ENCODE data around the gene PRICKLE2.

PRICKLE2 gene

DNA sequence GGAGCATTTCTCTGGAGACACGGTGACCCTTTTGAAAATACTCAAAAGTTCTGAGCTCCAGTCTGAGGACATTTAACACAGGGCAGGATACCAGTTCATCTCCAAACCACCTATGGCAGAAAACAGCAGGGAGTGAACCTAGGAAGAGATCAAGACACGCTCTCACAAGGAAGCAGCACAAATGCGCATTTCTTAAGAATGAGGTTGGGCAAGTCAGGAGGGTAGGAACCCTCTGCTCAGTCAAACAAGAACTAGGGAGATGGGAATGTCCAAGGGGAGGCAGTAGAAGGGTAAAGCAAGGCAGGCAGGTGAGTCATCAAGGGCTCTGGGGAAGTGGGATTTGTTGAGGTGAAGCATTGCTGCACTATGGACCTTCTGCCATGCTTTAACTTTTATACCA is 141.7 kb downstream of the PRICKLE2 start:
- ATAC-seq (replicated peaks; ENCODE audit: extremely low read depth, poor library complexity, severe bottlenecking) = no peak
- Mint-ChIP-seq H3K27ac (ENCODE audit: low read depth) (no peak overlapping the region), H3K4me3 (no peak overlapping the region), H3K36me3 (ENCODE audit: insufficient read depth) (no peaks in the 10 kb centered on the region), H3K4me1 (no peaks in the 10 kb centered on the region), H3K27me3 (peaks cover 36% of the 10 kb centered on the region), H3K9me3 (no peaks in the 10 kb centered on the region)
- no peak for DNase-seq (ENCODE audit: low spot score in 2 of 2)

DNA sequence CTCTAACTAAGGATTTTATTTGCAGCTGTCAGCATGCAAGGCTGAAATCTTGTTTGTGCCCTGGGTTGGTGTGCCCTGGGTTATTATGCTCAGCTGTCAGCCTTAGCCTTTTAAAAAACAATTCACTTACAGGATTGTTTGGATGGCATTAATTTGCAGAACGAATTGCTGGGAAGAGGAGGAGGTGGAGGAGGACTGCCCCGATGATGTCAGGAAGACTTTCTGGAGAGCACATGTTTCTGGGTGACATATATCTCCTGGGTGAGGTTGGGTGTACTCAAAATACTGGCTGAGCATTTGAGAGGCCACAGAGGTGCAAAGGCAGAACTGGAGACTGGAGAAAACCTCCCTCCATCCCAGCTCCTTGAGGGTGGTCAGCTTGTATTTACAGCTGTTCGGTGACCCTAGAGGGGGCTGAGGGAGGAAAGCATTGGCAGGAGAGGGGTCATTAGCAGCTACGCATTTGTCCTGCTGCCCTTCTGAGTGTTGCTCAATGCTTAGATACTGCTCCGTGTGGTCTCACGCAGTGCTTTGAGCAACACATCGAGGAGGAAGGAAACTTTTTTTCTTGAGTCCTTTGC is 142.2 kb downstream of the PRICKLE2 start:
- DNase-seq (ENCODE audit: low spot score in 2 of 2) (no peak), ATAC-seq (replicated peaks; ENCODE audit: extremely low read depth, poor library complexity, severe bottlenecking) (no peak)
- Mint-ChIP-seq H3K9me3 (no peaks in the 10 kb centered on the region), H3K4me1 (no peaks in the 10 kb centered on the region), H3K4me3 (no peak overlapping the region), H3K27me3 (peaks cover 38% of the 10 kb centered on the region), H3K36me3 (ENCODE audit: insufficient read depth) (no peaks in the 10 kb centered on the region), H3K27ac (ENCODE audit: low read depth) (no peak overlapping the region)

DNA sequence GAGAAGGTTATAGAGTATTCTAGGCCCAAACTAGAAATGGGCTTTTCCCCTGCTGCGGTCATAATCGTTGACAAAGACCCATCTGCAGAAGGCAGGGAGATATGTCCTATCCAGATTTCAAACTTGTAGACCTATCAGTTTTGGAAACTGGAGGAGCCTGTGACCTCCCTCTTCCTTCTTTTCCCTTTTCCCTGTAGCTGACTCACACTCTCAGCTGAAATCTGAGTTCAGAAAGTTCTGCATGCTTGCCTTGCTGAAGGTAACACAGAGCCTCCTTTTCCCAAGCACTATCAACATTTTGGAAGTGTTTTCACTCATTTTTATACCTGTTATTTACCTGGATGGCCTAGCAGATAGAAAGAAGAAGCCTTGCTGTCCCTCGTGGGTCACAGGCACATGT is 142.9 kb downstream of the PRICKLE2 start:
- DNase-seq (ENCODE audit: low spot score in 2 of 2) (no peak), ATAC-seq (replicated peaks; ENCODE audit: extremely low read depth, poor library complexity, severe bottlenecking) (no peak)
- Mint-ChIP-seq H3K9me3 (no peaks in the 10 kb centered on the region), H3K27me3 (peaks cover 40% of the 10 kb centered on the region), H3K4me1 (no peaks in the 10 kb centered on the region), H3K4me3 (no peak overlapping the region), H3K27ac (ENCODE audit: low read depth) (no peak overlapping the region), H3K36me3 (ENCODE audit: insufficient read depth) (no peaks in the 10 kb centered on the region)

DNA sequence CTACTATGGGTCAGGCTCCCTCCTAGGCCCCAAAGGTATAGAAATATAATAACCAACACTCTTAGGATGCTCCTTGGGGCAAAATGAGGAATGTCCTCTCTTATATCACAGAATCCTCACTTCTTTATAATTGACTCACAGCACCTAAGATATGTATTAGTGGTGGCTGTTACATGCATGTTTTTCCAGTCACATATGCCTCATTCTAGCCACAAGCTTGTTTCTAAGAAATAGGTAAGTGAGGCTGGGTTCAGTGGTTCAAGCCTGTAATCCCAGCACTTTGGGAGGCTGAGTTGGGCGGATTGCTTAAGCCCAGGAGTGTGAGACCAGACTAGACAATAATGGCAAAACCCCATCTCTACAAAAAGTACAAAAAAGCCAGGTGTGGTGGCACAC is 144.0 kb downstream of the PRICKLE2 start:
- Mint-ChIP-seq H3K27me3 (peaks cover 37% of the 10 kb centered on the region), H3K9me3 (no peaks in the 10 kb centered on the region), H3K36me3 (ENCODE audit: insufficient read depth) (no peaks in the 10 kb centered on the region), H3K27ac (ENCODE audit: low read depth) (no peak overlapping the region), H3K4me3 (no peak overlapping the region), H3K4me1 (no peaks in the 10 kb centered on the region)
- ATAC-seq (replicated peaks; ENCODE audit: extremely low read depth, poor library complexity, severe bottlenecking) (no peak), DNase-seq (ENCODE audit: low spot score in 2 of 2) (no peak)

DNA sequence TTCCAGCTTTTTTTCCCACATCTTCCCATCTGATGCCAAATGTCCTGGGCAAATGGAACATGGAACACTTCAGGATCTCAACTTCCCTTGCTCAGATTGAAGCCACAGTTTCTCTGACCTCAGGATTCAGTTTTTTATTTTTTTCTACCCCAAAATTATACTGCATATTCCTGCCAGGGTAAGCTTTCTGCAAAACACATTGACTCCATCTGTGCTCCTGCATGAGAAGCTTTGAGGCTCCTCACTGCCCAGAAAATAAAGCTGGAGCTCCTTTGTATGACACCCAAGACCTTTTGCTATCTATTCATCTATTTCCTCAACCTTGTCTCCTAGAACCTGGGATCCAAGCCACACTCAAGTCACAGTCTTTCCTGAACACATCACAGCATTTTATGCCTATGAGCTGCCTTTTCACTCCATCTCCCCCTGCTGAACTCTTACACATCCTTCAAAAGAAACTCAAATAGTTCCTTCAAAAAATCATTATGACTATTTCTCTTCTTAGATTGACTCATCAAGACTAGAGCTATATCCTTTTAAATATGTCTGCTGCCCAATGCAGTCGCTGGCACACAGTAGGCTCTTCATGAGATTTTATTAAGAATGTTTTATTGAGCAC is 144.5 kb downstream of the PRICKLE2 start:
- no peaks in the 10 kb centered on the region for H3K36me3 Mint-ChIP-seq (ENCODE audit: insufficient read depth)
- no peak overlapping the region for H3K4me3 Mint-ChIP-seq
- peaks cover 35% of the 10 kb centered on the region for H3K27me3 Mint-ChIP-seq
- no peak overlapping the region for H3K27ac Mint-ChIP-seq (ENCODE audit: low read depth)
- H3K4me1 Mint-ChIP-seq = no peaks in the 10 kb centered on the region
- DNase-seq (ENCODE audit: low spot score in 2 of 2) = no peak
- H3K9me3 Mint-ChIP-seq = no peaks in the 10 kb centered on the region
- ATAC-seq (replicated peaks; ENCODE audit: extremely low read depth, poor library complexity, severe bottlenecking) = no peak

DNA sequence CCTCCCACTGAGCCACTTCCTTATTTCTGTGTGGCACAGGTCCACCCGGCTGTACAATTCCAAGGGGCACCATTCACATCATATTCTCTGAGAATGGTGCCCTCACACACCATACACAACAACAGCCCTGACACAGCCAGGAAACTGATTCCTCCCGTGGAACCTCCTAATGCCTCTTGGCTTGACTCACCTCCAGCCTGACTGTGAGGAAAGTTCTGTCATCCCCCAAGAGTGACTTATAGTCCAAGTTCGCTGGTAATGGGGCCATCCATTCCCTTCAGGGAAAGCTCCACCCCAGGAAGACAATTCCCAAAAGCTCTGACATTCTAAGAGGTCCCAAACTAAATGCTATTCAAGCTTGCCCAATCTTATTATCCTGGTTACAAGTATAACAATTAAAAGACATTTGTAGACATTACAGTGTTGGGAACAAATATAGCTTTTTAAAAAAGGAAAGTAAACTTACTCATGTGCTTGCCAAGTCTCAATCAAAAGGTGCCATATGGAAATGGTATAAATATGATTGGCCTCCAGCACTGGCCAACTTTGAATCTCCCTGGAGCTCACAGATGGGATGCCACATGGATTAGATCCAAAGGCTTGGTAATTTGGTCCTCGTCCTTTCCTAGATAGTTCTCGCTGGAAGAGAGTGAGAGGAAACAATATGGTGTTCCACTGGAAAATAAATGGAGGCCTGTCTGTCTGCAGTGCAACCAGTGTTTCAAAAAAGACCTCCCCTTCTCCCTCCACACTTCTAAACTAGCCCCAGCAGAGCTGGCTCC is 145.7 kb downstream of the PRICKLE2 start:
- Mint-ChIP-seq H3K27me3 (peaks cover 44% of the 10 kb centered on the region), H3K36me3 (ENCODE audit: insufficient read depth) (no peaks in the 10 kb centered on the region), H3K9me3 (no peaks in the 10 kb centered on the region), H3K27ac (ENCODE audit: low read depth) (no peak overlapping the region), H3K4me3 (no peak overlapping the region), H3K4me1 (no peaks in the 10 kb centered on the region)
- ATAC-seq (replicated peaks; ENCODE audit: extremely low read depth, poor library complexity, severe bottlenecking) = no peak
- DNase-seq (ENCODE audit: low spot score in 2 of 2) = no peak

DNA sequence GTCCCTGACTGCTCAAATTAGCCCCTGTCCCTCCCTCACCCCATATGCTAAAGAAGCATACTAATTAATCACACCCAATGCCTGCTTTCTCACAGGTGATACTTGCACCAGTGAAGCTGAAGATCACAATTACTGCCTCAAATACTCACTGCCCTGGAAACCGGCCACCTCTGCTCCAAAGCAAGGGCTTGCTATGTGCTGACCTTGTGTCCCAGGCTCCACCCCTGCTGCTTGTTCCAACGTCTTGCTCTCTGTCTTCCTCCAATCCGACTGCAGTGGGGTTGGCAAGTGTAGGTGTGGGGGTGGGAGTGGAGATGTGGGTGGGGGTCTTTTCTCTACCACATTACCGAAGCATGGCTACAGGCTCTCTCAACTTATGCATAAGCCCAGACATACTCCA is 146.3 kb downstream of the PRICKLE2 start:
- Mint-ChIP-seq H3K4me1 (no peaks in the 10 kb centered on the region), H3K27ac (ENCODE audit: low read depth) (no peak overlapping the region), H3K4me3 (no peak overlapping the region), H3K9me3 (no peaks in the 10 kb centered on the region), H3K36me3 (ENCODE audit: insufficient read depth) (no peaks in the 10 kb centered on the region), H3K27me3 (peaks cover 50% of the 10 kb centered on the region)
- no peak for ATAC-seq (replicated peaks; ENCODE audit: extremely low read depth, poor library complexity, severe bottlenecking)
- DNase-seq (ENCODE audit: low spot score in 2 of 2) = no peak

DNA sequence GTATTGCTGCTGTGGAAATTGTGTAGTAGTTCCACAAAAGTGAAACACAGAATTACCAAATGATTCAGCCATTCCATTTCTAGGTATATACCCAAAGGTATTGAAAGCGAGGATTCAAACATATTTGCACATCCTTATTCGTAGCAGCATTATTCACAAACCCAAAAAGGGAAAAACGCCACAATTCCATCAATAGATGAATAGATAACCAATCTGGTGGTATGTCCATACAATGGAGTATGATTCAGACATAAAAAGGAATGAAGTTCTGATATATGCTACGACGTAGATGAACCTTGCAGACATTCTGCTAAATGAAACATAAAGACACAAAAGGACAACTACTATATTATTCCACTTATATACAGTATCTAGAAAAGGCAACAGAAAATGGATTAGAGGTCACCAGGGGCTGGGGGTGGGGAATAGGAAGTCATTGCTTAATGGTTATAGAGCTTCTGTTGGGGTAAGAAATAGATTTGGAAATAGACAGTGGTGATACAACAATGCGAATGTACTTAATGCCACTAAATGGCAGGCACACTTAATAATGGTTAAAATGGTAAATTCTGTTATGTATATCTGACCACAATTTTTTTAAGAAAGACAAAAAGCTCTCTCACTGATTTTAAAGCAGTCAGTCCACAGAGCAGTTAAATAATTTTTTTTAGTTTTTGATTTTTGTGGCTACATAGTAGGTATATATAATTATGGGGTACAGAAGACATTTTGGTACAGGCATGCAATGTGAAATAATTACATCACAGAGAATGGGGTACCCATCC is 150.2 kb downstream of the PRICKLE2 start:
- Mint-ChIP-seq H3K36me3 (ENCODE audit: insufficient read depth) (no peaks in the 10 kb centered on the region), H3K27ac (ENCODE audit: low read depth) (no peak overlapping the region), H3K4me1 (no peaks in the 10 kb centered on the region), H3K9me3 (no peaks in the 10 kb centered on the region), H3K4me3 (no peak overlapping the region), H3K27me3 (peaks cover 69% of the 10 kb centered on the region)
- DNase-seq (ENCODE audit: low spot score in 2 of 2) (no peak), ATAC-seq (replicated peaks; ENCODE audit: extremely low read depth, poor library complexity, severe bottlenecking) (no peak)

DNA sequence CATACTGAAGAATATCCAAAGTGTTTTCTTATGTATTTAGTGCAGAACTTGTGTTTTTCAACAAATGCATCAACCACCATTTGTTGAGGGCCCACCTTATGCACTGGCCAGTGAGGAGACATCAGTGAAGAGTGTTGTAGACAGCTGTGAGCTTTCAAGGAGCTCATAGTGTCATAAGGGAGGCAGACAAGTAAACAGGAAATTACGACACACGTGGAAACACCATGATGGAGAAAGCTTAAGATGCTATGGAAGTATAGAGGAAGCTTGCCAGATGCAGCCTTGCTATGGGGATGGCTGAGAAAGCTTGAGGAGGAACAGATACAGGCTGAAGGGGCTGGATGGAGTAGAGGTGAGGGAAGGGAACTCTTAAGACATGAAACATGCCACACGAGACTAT is 151.2 kb downstream of the PRICKLE2 start:
- DNase-seq (ENCODE audit: low spot score in 2 of 2) (no peak), ATAC-seq (replicated peaks; ENCODE audit: extremely low read depth, poor library complexity, severe bottlenecking) (no peak)
- no peak overlapping the region for H3K4me3 Mint-ChIP-seq
- no peaks in the 10 kb centered on the region for H3K4me1 Mint-ChIP-seq
- H3K27ac Mint-ChIP-seq (ENCODE audit: low read depth) = no peak overlapping the region
- no peaks in the 10 kb centered on the region for H3K36me3 Mint-ChIP-seq (ENCODE audit: insufficient read depth)
- H3K27me3 Mint-ChIP-seq = peaks cover 73% of the 10 kb centered on the region
- H3K9me3 Mint-ChIP-seq = no peaks in the 10 kb centered on the region

DNA sequence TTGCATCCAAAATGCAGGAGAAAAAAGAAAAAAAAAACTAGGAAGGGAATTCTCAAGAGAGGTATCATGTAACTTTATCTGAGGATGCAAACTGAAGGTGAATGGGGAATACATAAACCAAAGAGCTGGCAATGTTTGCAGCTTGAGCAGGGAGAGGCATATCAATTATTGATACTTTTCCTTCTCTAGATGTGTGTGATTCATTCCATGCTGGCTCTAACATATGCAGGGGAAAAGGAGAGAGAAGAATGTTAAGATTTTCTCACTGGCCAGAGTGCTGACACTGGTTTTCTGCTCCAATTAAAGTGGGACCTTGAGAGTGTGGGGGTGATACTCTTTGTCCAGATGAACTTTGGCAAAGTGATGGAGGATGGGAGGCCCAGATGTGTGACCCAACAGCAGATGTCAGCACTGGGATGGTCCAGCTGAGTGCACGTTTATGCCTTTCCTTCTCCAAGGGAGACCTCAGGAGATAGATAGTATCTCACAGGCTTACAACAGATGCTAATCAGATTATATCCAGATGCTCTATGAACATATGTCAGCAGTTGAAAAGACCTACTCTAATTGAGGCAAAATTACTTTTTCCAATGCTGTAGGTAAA is 152.0 kb downstream of the PRICKLE2 start:
- H3K4me3 Mint-ChIP-seq = no peak overlapping the region
- H3K9me3 Mint-ChIP-seq = no peaks in the 10 kb centered on the region
- DNase-seq (ENCODE audit: low spot score in 2 of 2) = no peak
- no peak for ATAC-seq (replicated peaks; ENCODE audit: extremely low read depth, poor library complexity, severe bottlenecking)
- peaks cover 74% of the 10 kb centered on the region for H3K27me3 Mint-ChIP-seq
- no peaks in the 10 kb centered on the region for H3K36me3 Mint-ChIP-seq (ENCODE audit: insufficient read depth)
- no peak overlapping the region for H3K27ac Mint-ChIP-seq (ENCODE audit: low read depth)
- no peaks in the 10 kb centered on the region for H3K4me1 Mint-ChIP-seq

DNA sequence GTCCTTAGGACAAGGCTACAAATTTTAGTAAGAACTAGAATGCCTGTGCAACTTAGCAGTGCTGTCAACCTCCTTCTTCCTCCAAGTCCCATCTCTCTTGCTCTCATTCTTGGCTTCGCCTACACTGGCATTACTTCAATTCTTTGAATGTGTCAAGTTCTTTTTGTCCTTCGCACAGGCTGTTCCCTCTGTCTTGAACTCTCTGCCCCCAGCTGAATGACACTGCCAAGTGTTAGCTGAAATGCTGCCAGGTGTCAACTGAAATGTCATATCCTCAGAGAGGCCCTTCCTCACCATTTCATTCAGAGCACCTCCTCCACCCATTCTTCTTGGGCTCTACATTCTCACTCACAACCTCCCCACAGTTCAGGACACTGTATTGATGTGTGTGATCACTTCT is 153.1 kb downstream of the PRICKLE2 start:
- no peak for ATAC-seq (replicated peaks; ENCODE audit: extremely low read depth, poor library complexity, severe bottlenecking)
- Mint-ChIP-seq H3K4me3 (no peak overlapping the region), H3K27ac (ENCODE audit: low read depth) (no peak overlapping the region), H3K9me3 (no peaks in the 10 kb centered on the region), H3K36me3 (ENCODE audit: insufficient read depth) (no peaks in the 10 kb centered on the region), H3K4me1 (no peaks in the 10 kb centered on the region), H3K27me3 (peaks cover 75% of the 10 kb centered on the region)
- no peak for DNase-seq (ENCODE audit: low spot score in 2 of 2)

DNA sequence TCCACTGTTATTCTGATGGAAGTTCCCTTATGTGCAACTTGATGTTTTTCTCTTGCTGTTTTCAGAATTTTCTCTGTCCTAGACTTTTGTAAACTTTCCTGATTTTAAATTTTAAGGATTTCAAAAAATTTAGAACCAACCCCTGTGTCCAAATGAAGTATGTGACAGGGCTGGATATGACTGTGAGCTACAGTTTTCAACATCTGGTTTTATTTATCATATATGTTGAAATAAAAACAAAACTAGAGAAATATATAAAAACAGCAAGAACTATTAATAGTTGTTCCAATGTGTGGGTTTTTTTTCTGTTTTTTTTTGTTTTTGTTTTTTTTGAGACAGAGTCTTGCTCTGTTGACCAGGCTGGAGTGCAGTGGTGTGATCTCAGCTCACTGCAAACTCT is 154.6 kb downstream of the PRICKLE2 start:
- Mint-ChIP-seq H3K27me3 (peaks cover 85% of the 10 kb centered on the region), H3K4me3 (no peak overlapping the region), H3K36me3 (ENCODE audit: insufficient read depth) (no peaks in the 10 kb centered on the region), H3K4me1 (no peaks in the 10 kb centered on the region), H3K27ac (ENCODE audit: low read depth) (no peak overlapping the region), H3K9me3 (no peaks in the 10 kb centered on the region)
- DNase-seq (ENCODE audit: low spot score in 2 of 2) (no peak), ATAC-seq (replicated peaks; ENCODE audit: extremely low read depth, poor library complexity, severe bottlenecking) (no peak)
